Activated CD4-positive, alpha-beta T cell treated with anti-CD3 and anti-CD28 coated beads, Interleukin-2, amount 50 U/mL, for 48 hours (primary cell): ENCODE measurements around the gene DNAH1.

Experiments
- DNase-seq, 2 experiments: peaks; one replicate each; pipeline ENCODE4 v3.0.0-alpha.2; 2020

Gene DNAH1

DNA sequence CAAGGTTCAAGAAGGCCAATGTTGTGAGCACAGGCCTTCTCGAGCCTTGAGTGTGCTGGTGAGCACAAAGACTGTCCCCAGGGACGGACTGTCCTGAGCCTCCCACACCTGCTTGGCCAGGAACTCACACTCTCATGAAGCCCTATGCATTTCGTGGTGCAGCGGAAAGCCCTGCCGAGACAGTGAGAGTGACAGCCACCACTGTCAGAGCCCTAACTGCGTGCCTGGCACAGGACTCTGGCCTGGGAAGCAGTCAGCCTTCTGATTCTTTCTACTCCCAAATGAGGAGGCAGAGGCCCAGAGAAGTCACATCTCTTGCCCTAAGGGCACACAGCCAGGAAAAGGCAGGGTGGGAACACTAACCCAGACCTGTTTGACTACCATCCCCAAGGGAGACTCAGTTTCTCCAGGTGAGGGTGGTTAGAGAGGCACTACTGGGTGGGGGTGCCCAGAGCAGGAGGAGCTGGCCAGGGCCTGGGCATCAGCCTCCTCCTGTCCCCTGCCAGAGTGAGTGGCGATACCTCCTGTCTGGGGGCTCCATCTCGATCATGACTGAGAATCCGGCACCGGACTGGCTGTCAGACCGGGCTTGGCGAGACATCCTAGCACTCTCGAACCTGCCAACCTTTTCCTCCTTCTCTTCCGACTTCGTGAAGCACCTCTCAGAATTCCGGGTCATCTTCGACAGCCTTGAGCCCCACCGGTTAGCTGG lies 78.0 kb downstream of the DNAH1 start:
- DNase-seq = no peak

DNA sequence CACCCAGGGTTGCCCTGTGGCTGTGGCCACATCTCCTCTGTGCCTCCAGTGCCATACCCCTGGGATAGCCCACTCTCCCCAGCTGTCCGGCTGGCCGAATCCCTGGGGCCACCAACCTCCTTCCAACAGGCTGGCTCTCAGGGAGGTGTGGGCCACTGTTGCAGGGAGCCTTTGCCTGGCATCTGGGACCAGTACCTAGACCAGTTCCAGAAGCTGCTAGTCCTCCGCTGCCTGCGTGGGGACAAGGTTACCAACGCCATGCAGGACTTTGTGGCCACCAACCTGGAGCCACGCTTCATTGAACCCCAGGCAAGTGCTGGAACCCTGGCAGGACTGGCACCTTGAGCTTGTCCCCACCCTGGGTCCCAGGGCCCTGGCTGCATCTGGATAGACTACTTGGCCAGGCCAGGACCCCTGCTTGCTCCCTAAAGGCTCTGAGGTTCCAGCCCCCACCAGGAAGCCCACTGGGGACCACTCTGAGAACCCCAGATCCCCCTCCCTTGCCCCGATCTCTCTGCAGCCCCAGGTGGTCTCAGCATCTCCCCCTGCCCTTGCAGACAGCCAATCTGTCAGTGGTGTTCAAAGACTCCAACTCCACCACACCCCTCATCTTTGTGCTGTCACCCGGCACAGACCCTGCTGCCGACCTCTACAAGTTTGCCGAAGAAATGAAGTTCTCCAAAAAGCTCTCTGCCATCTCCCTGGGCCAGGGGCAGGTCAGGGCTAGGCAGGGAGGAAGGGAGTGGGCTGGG lies 78.8 kb downstream of the DNAH1 start:
- no peak for DNase-seq

DNA sequence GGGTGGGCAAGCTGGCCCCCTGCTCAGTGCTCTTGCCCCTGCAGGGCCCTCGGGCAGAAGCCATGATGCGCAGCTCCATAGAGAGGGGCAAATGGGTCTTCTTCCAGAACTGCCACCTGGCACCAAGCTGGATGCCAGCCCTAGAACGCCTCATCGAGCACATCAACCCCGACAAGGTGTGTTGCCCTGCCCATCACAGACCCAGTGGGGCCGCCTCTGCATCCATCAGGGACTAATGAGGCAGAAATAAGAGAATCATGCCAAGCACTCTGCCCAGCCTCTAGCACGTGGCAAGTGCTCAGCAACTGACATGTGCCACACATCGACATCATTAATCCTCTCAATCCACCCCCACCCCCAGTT lies 79.4 kb downstream of the DNAH1 start:
- DNase-seq = no peak

DNA sequence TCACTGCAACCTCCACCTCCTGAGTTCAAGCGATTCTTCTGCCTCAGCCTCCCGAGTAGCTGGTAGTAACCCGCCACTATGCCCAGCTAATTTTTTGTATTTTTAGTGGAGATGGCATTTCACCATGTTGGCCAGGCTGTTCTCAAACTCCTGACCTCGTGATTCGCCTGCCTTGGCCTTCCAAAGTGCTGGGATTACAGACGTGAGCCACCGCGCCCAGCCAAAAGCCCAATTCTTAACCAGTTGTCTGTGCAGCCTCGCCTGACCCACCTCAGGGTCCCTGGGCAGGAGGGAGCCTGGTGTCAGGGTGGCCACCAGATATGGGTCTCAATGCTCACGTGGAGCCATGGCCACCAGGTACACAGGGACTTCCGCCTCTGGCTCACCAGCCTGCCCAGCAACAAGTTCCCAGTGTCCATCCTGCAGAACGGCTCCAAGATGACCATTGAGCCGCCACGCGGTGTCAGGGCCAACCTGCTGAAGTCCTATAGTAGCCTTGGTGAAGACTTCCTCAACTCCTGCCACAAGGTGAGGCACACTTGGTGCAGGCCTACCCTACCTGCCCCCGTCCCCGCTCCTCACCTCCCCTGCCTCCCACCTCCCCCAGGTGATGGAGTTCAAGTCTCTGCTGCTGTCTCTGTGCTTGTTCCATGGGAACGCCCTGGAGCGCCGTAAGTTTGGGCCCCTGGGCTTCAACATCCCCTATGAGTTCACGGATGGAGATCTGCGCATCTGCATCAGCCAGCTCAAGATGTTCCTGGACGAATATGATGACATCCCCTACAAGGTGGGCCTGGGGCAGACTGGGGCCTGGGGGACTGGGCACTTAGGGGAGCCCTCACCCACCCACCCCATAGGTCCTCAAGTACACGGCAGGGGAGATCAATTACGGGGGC lies 80.1 kb downstream of the DNAH1 start:
- DNase-seq = no peak

DNA sequence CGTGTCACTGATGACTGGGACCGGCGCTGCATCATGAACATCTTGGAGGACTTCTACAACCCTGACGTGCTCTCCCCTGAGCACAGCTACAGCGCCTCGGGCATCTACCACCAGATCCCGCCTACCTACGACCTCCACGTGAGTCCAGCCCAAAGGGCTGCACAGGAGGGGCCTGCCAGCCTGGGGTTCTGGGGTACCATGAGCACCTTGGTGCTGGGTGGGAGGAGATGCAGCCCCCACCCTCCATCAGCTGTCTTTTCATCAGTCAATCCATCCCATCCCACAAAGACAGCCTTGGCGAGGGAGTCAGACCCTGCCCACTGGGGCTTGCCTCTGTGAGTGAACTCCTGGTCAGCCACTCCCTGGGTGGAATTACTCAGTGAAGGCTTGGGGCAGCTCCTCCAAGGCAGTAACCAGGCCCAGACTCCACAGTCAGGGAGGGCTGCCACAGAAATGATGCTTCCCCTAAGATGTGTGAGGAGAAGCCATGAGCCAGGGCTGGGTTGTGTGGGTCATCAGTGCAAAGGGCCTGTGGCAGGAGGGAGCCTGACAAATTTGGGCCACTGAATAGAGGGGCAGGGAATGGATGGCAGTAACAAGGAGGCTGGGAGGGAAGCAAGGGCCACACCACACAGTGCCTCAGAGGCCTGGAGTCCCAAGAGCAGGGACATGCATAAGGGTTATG lies 80.9 kb downstream of the DNAH1 start:
- DNase-seq = no peak

DNA sequence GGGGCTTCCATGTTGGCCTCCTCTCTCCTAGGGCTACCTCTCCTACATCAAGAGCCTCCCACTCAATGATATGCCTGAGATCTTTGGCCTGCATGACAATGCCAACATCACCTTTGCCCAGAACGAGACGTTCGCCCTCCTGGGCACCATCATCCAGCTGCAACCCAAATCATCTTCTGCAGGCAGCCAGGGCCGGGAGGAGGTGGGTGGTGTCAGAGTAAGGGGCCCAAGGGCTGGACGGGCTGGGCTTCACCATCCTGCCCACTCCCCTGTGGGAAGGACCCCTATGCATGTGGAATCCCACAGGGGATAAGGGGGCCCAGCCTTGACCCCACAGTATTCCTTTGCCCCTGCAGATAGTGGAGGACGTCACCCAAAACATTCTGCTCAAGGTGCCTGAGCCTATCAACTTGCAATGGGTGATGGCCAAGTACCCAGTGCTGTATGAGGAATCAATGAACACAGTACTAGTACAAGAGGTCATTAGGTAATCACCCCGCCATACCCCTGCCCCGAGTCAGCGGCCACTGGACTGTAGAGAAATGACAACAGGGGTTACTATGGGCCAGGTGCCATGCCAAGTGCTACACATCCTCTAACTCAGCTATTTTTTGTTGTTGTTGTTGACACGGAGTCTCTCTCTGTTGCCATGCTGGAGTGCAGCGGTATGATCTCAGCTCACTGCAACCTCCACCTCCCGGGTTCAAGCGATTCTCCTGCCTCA lies 81.7 kb downstream of the DNAH1 start:
- DNase-seq = no peak

DNA sequence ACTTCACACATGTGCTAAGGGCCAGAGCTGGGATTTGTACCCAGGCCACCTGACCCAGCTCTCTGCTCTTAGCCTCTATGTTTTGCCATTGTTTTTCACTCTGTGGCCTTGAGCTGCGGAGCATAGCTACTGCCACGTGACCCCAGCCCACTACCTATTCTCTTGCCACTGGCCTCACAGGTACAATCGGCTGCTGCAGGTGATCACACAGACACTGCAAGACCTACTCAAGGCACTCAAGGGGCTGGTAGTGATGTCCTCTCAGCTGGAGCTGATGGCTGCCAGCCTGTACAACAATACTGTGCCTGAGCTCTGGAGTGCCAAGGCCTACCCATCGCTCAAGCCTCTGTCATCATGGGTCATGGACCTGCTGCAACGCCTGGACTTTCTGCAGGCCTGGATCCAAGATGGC lies 82.6 kb downstream of the DNAH1 start:
- no peak for DNase-seq

DNA sequence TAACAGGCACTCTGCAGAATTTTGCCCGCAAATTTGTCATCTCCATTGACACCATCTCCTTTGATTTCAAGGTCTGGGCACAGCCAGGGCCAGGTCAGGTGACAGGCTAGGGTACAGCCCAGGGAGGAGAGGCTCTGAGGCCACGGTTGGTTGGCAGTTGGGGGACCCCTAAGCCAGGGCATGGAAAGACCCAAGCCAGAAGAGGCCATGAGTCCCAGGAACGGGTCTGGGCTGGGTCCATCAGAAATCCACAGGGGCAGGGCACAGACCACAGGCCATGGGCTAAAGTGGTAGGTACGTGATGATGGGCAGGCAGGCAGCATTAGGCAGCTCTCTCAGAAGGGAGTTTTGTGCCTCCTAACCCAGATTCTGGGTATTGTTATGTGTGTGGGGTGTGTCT lies 83.0 kb downstream of the DNAH1 start:
- DNase-seq = no peak

DNA sequence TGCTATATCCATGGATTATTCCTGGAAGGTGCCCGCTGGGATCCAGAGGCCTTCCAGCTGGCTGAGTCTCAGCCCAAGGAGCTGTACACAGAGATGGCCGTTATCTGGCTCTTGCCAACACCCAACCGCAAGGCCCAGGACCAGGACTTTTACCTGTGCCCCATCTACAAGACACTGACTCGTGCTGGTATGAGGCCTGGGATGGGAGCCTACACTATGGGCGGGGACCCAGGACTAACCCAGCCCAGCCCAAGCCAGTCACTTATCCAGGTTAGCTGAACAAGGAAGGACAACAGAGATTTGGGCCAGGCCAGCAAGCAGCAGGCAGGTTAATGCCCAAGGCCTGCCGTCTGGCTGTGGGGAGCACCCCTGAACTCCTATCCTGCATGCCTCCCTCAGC lies 83.5 kb downstream of the DNAH1 start:
- no peak for DNase-seq

DNA sequence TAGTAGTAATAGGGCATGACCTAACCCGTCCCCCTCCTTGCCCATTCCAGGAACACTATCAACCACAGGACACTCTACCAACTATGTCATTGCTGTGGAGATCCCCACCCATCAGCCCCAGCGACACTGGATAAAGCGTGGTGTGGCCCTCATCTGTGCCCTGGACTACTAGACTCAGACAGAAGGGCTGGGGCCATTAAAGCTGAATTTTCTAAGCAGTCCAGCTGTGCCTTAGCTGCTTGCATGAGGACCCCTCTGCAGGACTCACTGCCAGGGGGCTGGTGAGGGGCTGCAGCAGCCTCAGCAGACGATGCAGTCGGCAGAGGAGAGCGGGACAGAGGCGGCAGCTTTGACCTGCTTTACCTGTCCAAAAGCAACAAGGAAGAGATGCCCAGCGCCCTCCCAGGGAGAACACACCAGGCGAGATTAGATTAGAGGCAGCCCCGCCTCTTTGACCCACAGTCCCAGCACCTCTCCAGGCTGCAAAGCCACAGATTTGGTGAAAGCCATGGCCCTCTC lies 84.2 kb downstream of the DNAH1 start:
- DNase-seq = no peak

DNA sequence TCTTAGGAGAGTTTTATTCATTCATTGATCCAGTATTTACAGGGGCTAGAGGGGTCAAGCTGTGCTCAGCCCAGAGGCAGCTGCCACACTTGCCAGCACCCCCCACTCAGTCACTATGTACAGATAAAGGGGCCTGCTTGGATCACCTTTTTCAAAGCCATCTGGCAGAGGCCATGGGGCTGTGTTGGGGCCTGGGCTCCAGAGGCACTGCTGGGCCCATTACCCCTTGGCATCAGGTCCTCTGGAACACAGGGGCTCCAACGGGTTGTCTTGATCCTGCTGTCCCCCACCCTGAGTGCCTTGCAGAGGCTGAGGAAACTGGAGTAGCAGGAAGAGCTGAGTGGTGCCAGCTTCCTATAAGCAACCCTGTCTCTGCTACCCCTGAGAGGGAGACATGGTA lies 84.9 kb downstream of the DNAH1 start:
- no peak for DNase-seq

DNA sequence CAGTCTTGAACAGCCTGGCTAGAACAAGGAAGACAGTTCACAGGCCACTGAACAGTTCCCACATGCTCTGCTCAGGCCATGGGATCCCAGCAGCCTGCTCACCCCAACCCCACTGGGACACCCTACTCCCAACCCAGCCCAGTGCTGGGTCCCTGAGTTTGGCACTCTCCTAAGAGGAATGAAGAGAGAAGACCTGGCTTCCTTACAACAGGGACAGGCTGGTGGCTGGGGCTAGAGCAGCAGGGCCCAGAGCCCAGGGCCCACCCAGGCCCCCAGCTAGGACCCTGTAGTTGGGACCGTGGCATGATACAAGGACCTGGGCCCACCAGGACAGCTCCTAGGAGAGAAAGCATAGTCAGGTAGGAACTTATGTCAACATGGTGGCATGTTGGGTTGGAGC lies 85.4 kb downstream of the DNAH1 start:
- no peak for DNase-seq

DNA sequence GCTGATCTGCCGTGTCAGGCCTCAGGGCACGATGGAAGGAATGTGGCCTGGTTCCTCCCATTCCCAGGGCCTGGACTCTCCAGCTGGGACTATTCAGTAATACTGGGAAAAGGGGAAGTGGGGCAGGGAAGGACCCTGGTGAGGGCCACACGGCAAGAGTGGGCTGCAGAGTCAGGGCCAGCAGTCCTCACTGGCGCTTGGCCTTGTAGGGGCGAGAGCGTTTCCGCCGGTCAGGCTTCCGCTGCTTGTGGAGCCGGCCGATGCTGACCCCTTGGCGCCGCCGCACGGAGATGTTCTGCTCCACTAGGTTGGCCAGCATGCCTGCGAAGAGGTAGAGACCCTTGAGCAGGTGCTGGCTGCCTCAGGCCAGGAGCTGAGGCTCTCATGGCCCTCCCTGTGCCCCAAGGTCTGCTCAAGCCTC lies 86.0 kb downstream of the DNAH1 start:
- DNase-seq = no peak

DNA sequence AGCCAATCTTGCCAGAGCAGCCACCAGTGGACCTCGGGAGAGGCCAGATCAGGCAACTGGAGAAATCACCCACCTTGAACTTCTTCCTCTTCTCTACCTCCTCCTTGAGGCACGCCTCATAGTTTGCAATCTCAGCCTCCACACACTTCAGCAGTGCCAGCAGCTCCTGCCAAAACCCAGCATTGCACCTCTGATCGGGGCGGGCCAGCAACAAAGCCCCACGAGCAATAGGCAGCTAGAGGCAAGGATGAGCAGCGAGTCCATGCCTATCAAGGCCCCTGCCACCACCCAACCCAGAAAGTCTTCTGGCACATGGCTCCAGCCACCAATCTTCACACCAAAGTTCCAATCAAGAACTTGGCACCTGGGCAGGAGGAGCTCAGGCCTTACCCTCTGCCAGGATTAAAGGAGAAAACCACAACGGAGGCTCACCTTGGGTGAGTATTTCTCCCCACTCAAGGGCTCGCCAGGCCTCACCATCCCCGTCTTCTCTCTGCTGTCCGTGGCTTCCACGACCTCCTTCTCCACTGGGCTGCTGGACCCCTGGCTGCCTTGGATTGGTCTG lies 86.7 kb downstream of the DNAH1 start:
- no peak for DNase-seq

DNA sequence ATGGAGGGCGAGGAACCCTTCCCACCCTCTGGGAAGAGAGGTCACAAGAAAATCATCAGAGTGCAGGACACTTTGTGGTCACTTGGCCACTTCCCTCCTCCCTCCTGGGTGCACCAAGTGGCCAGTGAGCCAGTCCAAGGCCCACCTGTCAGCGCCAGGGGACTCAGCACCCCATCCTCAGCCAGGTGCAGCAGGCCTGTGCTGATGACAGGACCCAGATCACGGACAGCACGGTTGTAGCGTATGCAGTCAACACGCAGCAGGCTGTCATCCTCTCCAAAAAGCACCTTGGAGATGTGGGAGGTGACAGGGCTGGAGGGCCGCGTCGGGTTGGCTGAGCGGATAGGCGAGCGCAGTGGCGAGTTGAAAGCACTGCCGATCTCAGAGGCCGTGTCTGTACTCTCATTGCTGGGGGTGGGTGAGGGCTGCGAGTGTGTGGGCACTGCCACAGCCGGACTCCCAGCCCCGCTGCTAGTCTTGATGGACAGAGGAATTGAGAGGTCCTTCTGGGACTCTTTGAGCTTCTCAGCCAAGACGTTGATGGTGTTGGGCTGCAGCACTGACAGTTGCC lies 87.2 kb downstream of the DNAH1 start:
- DNase-seq = no peak

DNA sequence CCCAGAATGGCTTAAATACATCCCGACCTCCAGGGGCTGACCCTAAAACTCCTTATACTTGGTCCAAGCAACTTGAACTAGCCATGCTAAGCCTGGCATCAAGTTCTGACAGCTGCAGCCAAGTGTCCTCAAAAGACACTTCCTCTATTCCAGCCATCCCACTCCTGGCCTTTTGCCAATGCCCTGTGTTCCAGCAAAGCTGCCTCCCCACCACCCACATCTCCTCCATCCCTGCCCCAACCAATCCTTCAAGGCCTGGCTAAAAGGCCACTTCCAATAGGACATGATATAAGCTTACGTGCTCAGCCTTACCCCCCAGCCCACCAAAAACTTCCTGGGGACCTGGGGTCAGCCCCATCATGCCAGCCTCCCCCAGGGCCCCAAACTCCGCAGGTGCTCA lies 87.8 kb downstream of the DNAH1 start:
- DNase-seq = no peak

DNA sequence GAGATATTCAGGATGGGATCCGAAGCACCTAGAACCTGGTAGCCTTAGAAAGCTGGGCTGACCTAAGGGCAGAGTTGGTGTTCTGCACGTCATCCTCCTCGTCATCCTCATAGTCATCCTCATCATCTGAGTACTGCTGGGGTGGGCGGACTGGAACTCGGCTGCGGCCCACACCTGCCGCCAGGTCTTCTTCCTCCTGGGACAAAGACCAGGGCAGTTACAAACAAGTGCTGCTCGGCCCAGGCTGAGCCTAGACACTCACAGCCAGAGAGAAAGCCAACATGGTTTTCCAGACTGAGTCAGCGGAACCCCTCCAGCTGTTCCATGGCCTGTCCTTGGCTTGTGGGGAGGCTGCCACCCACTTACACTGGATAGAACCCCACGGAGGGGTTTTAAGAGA lies 88.3 kb downstream of the DNAH1 start:
- DNase-seq = no peak

DNA sequence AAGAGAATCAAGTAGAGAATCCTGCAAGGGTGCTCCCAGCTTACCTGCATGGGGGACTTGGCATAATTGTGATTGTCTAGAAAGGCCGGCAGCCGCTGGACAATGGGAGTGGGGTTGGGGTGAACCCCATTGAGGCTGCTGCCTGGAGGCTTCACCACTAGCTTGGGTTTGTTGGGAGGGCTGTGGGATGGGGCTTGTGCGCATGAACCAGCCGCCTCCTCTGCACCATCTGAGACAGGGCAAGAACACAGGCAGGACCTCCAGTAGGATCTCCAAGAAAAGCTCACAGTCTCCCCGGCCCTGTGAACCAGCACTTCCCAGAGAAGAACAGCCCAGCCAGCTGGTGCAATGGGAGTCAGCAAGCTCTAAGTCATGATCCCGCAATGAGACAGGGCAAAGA lies 88.9 kb downstream of the DNAH1 start:
- DNase-seq = no peak

DNA sequence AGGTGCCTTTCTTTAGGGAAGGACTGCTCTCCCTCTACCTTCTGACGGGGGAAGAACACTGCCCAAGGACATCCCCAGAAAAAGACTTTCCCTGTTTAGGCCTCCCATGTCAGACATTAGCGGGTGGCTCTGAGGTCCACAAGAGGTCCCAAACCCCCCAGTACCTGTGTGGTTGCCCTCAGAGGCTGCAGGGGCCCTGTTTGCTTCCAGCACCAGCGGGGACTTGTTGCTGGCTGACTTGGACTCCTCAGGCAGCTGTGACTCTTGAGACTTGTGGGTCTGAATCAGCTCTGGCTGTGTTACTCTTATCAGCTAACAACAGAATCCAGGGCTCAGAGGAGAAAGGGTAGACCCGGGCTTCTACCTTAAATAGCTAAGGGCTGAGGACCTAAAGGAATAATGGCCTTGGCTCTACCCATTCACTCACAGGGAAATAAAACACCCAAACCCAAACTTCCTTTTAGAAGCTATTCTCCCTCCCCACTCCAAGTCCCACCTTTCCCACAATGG lies 89.5 kb downstream of the DNAH1 start:
- DNase-seq = no peak

DNA sequence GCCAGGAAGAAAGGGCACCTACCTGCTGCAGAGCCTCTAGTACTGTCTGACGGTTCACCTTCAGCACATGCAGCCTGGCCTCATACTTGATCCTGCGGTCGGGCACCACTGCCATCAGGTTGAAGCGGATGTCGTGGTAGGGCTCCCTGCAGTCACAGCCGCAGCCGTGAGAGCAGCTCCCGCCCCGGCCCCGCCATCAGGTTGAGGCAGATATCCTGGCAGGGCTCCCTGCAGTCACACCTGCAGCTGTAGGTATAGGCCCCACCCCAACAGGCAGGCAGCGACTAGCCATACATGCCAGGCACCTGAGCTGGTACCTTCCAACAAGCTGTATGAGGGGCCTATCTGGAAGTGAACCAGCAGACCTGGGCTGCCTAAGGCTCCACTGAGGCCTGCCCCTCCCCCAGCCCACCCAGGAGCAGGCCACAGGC lies 90.1 kb downstream of the DNAH1 start:
- DNase-seq = no peak
